Measurements from ENCODE around the gene KIF12.

DNA sequence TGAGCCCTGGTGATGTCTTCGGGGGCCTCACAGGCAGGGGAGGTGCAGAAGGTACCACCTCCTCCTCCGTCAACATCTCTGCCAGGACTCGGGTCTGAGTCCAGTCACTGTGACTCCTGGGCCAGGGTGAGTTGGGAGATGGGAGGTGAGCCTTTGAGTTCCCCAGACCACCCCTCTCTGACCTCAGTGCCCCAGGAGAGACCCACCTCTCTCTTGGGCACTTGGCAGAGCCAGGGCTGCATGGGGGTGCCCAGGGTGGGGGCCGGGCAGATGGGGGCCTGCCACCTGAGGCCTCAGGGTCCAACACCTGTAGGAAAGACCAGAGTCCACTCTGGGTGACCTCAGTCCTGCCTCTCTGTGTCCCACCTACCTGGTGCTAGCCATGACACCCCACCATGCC, 6.8 kb downstream of the KIF12 start:
- TF ChIP-seq POLR2AphosphoS5 (IDR thresholded peaks at IDR 0.05; ENCODE audit: low read depth, low read length) (no peak), TAF1 (IDR thresholded peaks at IDR 0.05; ENCODE audit: borderline replicate concordance, low read depth, low read length) (no peak), POLR2A (IDR thresholded peaks at IDR 0.05; ENCODE audit: low read depth, low read length) (no peak)

Data from GM12892 (cell line).